NAMALWA (cell line): ENCODE results near the gene KCNC4.
A peak's percentile ranks its signal among the peaks of the same experiment; 100 is the strongest.

Experiments
- DNase-seq: peaks from one replicate; pipeline ENCODE4 v3.0.0-alpha.2; 2015; ENCODE audit warnings: low spot score

The KCNC4 gene

DNA sequence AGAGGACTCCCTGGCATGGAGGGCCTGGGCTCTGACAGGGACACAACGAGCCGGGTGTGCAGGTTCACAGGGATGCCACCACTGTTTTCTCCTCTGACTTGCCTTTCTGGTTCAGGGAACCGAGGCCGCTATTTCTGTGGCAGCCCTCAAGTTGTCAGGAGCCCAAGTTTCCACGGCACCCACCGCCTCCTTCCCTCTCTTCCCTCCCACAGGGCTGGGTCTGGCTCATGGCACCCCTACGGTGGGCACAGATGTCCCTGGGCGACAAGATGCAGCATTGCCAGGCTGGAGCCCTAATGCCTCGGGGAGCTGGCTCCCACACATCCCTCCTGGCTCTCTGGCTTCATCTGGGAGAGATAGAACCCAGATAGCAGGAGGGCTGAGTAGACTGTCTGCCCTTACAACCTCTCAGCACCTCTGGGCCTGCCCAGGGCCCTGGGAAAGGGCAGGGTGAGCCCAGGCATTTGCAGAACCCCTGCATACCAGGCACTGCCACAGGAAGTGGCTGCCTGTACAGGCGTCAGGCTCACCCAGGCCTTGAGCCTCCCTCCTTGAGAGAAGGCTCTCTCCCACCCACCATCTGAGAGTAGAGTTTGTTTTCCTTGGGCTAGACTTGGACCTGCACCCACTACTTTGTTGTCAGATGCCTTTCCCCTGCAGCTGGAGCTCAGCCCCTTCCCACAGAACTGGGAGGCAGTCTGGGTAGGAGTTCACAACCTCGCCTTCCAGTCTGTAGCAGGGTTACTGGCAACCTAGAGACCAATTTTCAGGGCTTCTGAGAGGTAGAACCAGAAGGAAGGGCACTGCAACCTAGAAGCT is 20.5 kb downstream of the KCNC4 start:
- DNase-seq, result no peak

DNA sequence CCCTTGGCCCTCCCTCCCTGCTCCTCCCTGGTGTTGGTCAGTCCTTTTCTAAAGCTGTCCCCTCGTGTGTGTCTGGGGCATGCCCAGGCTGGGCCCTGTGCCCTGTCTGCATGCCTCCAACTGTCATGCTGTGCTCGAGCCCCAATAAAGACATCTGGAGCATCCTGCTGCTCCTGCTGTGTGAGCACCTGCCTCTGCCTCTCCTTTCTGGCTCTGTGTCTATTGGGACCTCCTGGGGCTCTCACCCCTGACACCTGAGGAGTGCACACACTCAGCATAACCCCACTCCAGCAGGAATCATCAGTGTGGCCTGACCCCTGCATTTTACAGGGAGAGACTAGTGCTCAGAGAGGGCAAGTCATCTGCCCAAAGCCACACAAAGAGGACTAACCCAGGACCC is 23.7 kb downstream of the KCNC4 start:
- no peak for DNase-seq

GRCh38 chr1:110234691-110235090 is 24.6 kb downstream of the KCNC4 start:
- no peak for DNase-seq

GRCh38 chr1:110235181-110235833 is 25.2 kb downstream of the KCNC4 start:
- DNase-seq, result no peak

- no peak for DNase-seq
Observed at GRCh38 chr1:110235834-110236682, 25.9 kb downstream of the KCNC4 start.

- peak; percentile 30 for DNase-seq
Observed at GRCh38 chr1:110237386-110238152, 27.5 kb downstream of the KCNC4 start.

DNA sequence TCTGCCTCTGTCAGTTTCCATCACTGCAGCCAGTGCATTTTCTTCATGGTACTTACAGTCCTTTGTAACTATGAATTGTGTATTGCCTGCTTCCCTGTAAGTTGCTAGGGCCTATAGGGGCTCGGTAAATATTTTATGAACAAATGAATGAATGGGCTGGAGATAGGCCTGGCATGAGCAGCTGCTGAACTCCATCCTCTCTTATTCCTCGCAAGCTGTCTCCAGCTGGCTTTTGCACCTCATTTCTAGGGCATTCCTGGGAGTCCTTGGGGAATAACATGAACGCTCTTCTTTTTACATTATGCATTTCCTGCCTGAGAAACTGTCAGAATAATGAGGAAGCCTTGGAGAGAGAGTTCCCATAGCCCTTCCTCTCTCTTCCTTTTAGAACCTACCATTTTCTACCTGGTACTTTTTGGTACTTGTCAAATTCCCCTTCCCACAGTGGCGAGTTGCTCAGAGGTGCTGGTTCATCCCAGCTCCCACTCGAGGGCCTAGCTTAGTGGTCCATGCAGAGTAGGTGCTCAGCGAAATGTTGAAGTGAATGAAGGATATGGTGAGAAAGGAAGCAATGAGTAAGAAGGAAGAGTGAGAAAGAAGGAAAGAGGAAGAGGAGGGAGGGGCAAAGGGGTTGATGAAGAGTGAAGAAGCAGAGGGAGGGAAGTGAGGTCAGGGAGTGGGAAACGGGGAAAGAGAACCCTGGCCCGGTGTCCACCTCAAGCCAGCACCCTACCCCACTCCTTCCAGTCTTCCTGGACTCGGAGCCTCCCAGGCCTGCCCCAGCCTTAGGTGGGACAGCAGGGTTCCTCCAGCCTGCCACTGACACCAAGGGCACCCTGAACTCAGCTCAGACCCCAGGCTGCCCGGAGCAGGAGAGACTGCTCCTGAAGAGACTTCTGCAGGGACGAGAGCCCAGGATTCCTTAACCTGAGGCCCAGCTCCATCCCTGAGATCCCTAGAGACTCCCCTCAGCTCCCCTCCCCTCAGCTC is 29.6 kb downstream of the KCNC4 start:
- DNase-seq, result no peak

GRCh38 chr1:110240476-110241210 is 30.5 kb downstream of the KCNC4 start:
- DNase-seq, result no peak

GRCh38 chr1:110241516-110241915 is 31.4 kb downstream of the KCNC4 start:
- no peak for DNase-seq

GRCh38 chr1:110242062-110242461 is 31.9 kb downstream of the KCNC4 start:
- no peak for DNase-seq

DNA sequence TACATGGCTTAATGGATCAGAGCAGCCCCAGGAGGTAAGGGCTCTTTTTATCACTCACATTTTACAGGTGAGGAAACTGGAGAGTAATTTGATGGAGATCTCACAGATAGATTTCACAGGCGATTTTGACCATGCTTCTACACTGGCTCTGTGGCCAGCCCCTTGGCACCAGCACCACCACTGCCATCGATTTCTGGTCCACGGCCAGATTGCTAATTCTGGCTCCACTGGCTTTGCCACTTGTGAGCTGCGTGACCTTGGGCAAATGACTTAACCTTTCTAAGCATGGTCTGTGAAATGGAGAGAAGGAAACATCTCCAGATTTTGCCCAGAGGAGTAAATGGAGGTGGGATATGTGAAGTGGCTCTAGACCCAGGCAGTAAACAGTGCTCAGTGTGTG is 32.6 kb downstream of the KCNC4 start:
- no peak for DNase-seq

DNA sequence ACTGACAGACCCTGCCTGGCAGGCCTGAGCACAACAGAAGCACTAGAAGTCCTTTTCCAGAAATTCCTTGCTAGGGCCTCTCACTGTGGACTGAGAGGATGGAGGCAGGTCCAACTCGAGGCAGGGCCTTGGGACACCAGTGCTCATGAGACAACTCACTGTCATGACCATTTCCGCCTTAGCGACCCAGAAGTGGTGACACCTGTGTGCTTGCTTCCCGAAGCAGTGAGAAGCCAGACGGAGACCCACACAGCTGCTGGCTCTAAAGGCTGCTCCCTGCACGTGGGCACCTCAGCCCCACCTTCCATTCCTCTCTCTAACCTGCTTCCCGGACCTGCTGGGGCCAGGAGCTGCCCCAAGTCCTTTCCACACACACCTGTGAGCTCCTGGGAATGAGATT is 33.0 kb downstream of the KCNC4 start:
- DNase-seq, result peak; percentile 49

GRCh38 chr1:110243574-110243973 is 33.5 kb downstream of the KCNC4 start:
- peak; percentile 34 for DNase-seq

DNA sequence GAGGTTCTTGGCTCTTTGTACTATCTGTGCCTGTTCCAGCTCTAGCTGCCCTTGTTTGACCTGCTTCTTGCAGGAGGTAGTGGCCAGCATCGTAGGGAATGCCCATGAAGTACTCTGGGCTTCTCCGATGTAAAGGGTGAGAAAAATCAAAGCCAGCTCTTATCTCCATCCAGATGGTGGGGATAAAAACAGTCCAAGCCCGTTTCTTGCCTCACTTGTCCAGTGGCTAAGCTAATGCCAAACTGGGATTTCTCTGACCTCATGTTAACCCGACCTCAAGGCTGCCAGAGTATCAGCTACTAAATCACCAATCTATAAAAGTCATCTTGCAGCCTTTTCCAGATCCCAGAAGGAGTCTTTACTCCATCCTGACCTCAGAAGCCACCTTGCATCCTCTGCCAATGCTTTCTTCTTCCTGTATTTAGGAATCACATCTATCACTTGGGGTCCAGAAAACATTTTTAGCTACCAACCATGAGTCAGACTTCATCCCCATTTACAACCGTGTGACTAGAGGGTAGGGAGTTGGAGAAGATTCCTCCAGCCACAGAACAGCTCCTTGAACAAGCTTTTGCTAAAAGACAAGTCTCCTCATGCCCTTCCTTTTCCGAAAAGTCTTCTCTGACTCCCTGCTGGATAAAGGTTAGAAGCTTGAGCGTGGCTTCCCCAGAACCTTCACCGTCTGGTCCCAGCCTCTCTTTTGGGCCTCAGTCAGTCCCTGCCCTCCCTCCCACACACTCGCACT is 35.9 kb downstream of the KCNC4 start:
- no peak for DNase-seq

DNA sequence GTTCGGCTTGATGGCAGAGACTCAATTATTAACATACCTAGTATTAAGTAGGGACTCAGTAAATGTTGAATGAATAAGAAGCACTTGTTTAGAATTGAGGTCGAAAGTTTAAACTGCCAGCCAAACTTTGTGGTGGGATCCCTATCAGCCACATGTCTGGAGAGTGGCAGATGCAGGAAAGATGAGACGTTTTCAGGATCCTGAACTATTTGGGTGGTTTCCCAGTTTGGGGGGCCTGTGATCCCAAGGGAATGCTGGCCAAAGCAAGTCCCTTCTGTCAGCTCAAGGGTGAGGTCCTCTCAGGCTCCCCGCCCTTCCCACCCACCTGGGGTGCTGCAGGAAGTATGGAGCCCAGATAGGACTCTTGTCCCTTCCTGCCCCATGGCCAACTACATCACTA is 38.6 kb downstream of the KCNC4 start:
- no peak for DNase-seq

DNA sequence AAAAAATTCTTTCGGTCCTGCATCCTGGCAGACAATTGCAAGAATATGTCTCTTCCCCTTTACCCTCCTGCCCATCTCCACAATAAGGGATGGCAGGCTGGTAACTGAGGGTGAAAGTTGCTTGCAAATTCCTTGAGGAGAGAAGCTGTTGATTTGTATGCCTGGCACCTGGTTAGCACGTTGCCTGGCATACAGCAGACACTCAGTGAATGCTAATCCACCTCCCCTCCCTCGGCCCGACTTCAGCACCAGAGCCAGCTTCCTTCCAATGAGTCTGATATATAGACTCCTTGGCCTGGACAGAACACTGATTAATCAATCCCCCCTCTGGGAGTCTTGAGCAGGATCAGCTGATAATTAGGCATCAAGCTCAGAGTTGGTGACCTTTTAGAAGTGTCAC is 39.1 kb downstream of the KCNC4 start:
- no peak for DNase-seq

- DNase-seq, result no peak
Observed at GRCh38 chr1:110250008-110250407, 39.9 kb downstream of the KCNC4 start.

GRCh38 chr1:110250749-110251148 is 40.6 kb downstream of the KCNC4 start:
- DNase-seq, result no peak

DNA sequence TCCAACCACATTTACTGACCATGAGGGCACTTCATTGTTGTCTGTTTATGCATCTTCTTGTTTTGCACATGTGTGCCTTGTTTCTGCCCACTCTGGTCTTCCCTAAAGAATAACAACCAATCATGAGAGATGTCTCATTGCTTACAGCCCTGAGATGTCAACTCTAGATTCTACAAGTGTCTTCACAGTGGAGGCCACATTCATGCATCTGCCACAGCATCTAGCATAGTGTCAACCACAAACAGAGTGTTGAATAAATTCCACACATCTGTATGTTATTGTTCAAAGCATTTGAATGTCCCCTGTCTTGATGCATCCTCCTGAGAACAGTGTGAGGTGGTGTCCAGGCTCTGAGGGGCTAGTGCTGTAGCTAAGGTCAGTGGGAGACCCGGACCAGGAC is 43.1 kb downstream of the KCNC4 start:
- no peak for DNase-seq
